HG02610 (cell line): Measurements from ENCODE around the gene C1QL4.
A peak's percentile ranks its signal among the peaks of the same experiment; 100 is the strongest.
"Not testable (repeated sequence)": the region's sequence is repeated elsewhere in the genome, so short reads cannot be mapped to it uniquely, and the experiment has no call there.

ENCODE experiments used
- ATAC-seq: cut with Tn5 transposase; IDR thresholded peaks from one replicate; pipeline ENCODE4 v1.9.1; 2021; ENCODE audit warnings: mild to moderate bottlenecking, moderate library complexity; ENCODE audit not compliant: unreplicated experiment

C1QL4 gene

DNA sequence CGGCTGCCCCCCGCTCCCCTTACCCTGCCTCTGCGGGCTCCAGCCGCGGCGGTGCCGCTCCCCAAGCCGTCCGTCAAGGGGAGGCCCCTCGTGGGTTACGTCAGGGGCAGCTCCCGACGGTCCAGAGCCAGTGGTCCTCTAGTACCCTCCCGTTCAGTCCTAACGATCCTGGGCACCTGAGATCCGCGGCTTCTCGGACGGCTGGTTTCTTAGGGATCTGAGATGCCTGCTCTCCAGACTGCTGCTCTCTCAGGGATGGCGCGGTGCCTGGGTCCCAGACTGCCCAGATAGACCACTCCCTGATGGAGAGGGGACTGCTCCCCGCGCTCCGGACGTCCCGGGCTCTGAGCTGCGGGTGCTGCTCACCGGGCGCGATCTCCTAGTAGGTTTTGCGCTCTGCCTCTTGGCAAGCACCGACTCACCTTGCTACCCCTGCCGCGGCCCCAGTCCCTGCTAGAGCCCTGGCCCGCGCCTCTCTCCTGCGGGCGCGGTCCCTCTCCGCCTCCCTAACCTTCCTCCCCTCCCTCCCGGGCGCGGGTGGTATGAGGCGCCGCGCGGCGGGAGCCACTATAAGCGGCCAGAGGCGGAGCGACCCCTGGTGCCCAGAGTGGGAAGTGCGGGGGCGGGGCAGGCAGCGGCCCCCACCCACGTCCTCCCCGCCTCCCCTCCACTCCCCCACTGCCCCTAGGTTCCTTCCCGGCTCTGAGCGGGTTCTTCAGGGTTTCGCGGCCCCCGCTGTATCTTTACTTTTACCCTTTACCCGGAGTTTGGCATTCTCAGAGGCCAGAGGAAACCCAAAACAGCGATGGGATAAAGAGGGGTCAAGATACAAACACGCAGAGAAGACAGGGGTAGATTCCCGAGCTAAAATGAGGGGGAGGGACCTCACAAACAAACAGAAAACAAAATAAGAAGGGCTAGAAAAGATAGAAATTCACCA lies at the start of gene C1QL4:
TSS of gene C1QL4 (minus strand) at position 544 of the 940 bp plus-strand sequence. CDS start 711 bp downstream, outside the sequence.
- ATAC-seq, result peak; percentile 59

- ATAC-seq, result not testable (repeated sequence)
These were observed 43.2 kb upstream of the C1QL4 start for GRCh38 chr12:49380184-49380583.

DNA sequence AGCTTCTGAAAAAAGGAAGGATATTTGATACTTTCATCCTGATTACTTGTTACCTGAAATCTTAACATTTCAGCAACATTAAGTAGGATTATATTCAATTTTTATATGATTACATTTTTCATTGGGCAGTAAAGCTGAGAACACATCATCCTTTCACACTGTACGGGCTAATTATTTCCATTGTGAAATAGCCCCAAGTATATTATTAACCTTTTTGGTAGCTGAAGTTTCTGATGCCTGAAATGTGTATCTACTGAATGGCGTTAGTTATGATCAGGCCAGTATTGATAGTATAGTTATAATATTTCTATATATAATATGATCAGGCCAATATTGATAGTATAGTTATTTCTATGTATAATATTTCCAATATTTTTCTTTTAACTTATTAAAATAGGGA lies 40.4 kb upstream of the C1QL4 start:
- ATAC-seq, result no peak

DNA sequence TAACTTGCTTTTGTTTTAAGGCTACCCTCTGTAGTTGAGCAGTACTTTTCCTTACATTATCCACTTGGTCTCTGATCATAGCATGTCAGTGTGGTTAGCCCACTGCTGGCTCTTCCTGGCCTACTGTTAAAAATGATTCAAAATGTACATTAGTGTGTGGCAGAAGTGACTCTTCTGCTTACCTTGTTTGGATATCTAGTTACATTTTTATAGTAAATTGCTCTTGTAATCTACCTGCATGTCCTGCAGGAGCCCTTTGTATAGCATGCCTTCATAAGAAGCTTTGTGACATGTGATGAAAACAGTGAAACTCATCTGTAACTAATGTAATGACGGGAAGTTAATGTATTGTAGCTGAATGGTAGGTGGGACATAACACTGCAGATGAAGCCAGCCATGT lies 38.4 kb upstream of the C1QL4 start:
- no peak for ATAC-seq

DNA sequence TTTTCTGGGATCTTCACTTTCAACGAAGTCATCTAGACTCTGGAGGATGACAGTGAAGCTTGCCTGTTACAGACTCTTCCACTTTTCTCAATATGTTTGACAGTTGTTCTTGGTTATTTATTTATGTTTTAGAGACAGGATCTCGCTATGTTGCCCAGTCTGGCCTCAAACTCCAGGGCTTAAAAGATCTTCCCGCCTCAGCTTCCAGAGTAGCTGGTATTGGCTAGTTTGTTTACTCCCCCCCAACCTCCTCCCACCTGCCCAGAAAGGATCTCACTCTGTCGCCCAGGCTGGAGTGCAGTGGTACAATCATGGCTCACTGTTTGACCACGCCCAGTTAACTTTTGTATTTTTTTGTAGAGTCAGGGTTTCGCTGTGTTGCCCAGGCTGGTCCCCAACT lies 33.6 kb upstream of the C1QL4 start:
- no peak for ATAC-seq

DNA sequence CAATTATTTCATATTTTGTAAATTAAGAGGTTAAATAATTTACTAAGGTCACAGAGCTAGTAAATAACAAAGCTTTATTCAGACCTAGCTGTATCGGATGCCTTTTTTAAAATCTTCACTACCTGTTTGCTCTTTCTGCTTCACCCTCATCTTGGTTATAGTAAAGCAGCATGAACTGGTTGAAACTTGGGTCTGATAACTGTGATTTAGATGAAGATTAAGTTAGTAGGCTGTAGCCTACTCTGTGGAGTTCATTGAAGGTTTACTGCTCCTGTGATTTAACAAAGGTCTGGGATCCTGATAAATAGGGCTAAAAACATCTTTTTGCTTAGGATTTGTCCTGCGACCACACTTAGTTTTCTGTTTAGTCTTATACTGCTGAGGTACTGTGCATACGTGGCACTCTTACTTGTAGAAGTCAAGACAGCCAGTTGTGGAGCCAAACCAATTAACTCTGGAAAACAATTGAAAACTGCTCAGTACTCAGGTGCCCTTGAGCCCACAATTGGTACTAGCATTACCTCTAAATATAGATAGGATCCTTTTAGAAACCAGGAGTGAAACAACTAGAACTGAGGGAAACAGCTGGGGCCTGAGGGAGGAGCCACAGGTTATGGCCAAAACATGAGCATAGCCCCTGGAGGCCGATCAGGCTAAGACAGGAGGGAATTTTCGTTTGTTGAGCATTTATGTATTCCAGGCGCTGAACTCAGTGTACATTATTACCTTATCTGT lies 32.6 kb upstream of the C1QL4 start:
- peak; percentile 45 for ATAC-seq

- ATAC-seq, result no peak
These were observed 31.2 kb upstream of the C1QL4 start for GRCh38 chr12:49368240-49368600.

GRCh38 chr12:49367381-49368239 lies 30.6 kb upstream of the C1QL4 start, which contains the start of gene SPATS2:
Gene SPATS2, plus strand, starts transcription at chr12:49367462. Its CDS starts 93,551 bp downstream, at chr12:49461013.
- no peak for ATAC-seq

DNA sequence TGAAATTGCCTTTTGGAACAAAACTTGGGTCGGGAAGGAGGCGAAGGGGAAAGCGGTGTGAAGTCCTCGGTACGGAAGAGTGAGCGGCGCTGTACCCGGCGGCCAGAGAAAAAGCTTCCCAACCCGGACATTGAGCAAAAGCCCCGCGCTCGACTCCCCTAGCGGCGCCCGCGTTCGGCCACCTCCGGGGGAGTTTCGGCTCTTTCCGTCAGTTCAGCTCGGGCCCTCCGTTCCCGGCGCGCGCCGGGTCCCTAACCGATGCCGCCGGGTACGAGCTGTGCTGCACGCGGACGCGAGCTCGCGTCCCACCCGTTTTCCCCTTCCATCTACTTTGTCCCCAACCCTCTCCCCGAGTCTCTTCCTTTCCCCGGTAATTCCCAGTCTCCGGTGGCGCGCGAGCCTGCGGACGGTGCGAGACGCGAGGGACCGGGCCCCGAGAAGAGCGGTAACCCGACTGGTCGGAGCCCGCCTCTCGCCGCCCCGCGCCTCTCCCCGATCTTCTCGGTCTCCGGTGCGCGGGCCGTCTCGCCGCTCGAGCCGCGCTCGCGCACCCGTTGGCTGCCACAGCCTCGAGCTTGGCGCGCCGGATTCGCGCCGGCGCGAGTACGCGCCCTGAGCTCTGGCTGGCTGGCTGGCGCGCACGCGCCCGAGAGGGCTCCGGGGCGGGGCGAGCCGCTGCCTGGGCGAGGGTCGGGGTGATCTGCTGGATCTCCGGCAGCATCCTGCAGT lies 29.8 kb upstream of the C1QL4 start:
- peak; percentile 68 for ATAC-seq

- ATAC-seq, result peak; percentile 18
These were observed 29.2 kb upstream of the C1QL4 start for GRCh38 chr12:49366096-49366651.

GRCh38 chr12:49365542-49365941 lies 28.6 kb upstream of the C1QL4 start:
- no peak for ATAC-seq

GRCh38 chr12:49364989-49365388 lies 28.0 kb upstream of the C1QL4 start:
- ATAC-seq, result no peak

GRCh38 chr12:49362077-49362476 lies 25.1 kb upstream of the C1QL4 start:
- no peak for ATAC-seq

DNA sequence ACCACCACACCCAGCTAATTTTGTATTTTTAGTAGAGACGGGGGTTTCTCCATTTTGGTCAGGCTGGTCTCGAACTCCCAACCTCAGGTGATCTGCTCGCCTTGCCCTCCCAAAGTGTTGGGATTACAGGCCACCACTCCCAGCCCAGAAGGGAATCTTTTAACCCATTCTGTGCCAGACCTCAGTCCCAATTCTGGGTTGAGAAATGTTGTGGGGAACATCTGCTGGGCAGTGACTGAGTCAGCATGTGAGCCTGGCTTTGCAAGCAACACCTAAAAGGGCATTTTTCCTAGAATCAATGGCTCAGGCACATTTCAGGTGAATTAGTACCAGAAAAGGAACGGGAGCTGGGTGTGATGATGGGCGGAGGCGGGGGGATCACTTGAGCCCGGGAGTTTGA lies 22.7 kb upstream of the C1QL4 start:
- ATAC-seq, result no peak

DNA sequence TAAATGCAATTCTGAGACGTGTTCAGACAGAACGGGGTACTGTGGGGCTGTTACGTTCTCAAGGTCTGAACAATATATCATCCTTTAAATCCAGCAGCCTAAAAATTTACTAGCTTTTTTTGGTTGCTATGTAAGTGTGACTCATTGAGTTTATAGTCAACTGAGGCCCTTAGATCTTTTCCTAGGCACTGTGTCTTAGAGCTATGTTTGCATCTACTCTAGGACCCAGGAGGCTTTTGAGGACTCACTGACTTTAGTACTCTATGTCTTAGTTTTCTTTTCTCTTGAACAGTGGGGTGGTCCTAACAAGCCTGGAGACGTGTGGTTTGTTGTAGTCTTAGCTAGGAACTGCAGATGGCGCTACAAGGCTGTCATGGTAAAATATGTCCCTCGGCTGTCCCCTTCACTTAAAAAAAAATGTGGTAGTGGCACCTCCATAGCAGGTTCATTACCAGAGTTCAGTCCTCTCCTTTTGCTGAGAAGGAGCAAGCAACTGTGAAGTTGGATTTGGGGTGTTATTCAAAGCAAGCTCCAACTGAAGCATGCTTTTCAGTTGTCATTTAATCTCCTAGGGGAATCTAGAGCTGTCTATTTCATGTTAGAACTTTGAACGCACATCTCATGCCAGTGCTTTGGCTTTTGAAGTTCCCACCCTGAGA lies 21.6 kb upstream of the C1QL4 start:
- ATAC-seq, result peak; percentile 39

- no peak for ATAC-seq
These were observed 20.2 kb upstream of the C1QL4 start for GRCh38 chr12:49357103-49357678.

GRCh38 chr12:49355913-49356312 lies 18.9 kb upstream of the C1QL4 start:
- ATAC-seq, result no peak

DNA sequence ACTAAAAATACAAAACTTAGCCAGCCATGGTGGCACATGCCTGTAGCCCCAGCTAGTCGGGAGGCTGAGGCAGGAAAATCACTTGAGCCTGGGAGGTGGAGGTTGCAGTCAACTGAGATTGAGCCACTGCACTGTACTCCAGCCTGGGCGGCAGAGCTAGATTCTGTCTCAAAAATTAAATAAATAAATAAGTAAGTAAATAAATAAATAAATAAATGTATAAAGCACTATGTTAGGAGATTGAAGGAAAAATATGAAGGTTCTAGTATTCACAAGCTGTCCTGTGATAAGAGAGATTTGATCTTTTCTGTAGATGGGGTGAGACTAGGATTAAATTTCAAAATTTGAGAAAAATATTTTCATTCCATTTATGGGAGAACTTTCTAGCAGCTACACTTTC lies 15.4 kb upstream of the C1QL4 start:
- no peak for ATAC-seq

- ATAC-seq, result no peak
These were observed 12.3 kb upstream of the C1QL4 start for GRCh38 chr12:49349266-49349665.
